ENCODE data around the gene SYT14. TPM values are rescaled to one million over a fixed set of nuclear protein-coding genes. Genes with fewer than 3 reads are reported as not detected.
"Not testable (repeated sequence)": the region's sequence is repeated elsewhere in the genome, so short reads cannot be mapped to it uniquely, and the experiment has no call there.

The SYT14 gene
- total RNA-seq, 2 experiments from 2014 or later: not detected

DNA sequence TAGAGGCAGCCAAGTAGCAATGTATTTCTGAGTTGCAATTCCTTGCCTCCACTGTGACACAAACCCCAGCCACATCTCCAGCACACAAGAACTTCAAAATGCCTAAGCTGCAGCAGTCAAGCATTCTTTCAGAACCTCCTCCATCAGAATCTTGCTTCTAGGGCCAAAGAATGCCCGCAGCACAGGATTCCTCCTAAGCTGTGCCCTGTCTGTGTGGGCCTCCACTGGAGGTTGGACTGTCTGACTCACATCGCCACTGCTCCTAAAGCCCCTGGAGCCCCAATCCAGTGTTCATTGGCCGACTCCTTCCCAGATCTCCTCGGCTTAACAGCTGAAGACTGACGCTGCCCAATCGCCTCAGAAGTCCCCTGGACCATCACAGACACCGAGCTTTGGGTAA is 251.4 kb downstream of the SYT14 start:
- POLR2A ChIA-PET: no interaction called here
- CTCF ChIA-PET: no interaction called here

DNA sequence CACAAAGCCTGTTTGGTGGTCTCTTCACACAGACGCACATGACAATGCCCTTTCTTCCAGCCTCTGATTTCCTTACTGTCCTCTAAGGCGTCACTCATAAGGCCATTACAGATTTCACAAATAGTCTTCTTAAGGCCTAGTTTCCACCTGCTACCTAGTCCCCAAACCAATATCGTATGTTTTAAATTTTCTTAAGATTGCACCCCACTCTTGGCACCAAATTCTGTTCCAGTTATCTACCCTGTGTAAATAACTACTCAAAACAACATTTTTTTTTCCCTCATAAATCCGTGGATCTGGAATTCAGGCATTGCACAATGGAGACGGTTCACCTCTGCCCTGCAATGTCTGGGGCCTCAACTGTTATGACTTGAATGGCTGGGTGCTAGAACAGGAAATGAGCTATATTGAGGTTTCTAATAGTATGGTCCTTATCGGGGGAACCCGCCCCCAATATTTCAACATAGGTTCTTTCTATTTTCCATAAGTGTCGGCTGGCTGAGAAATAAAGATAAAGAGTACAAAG is 257.7 kb downstream of the SYT14 start:
- ChIA-PET POLR2A (no interaction called here), CTCF (no interaction called here)

DNA sequence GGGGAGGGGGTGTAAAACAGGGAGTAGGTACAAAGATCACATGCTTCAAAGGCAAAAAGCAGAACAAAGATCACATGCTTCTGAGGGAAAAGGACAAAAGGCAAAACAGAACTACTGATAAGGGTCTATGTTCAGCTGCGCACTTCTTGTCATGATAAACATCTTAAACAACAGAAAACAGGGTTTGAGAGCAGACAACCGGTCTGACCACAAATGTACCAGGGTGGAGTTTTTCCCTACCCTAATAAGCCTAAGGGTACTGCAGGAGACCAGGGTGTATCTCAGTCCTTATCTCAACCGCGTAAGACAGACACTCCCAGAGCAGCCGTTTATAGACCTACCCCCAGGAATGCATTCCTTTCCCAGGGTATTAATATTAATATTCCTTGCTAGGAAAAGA is 258.2 kb downstream of the SYT14 start:
- POLR2A ChIA-PET, CTCF ChIA-PET: not testable (repeated sequence)

DNA sequence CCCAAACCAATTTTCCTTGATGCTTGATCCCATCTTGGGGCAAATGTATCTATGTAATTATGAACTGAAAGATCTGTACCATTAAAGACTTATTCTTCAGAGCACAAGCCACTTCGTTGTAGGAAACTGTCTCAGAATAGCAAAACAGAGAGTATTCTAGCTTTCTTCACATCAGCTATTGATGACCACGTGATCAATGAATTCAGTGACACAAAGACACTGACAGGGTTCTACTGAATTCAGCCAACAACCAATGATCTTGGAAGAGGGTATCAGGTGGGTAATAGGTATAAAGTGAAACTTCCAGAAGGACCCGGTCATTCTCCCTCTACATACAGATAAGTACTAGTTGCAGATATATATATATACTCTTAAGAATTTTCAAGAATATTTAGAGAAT is 260.8 kb downstream of the SYT14 start:
- CTCF ChIA-PET: no interaction called here
- POLR2A ChIA-PET: no interaction called here

GRCh38 chr1:210200124-210200736 is 262.2 kb downstream of the SYT14 start:
- ChIA-PET CTCF (interaction anchor here (0.9 kb wide), 1 partner anchor 111 kb away, joined by 3 read pairs; no protein-coding TSS in a partner anchor), POLR2A (no interaction called here)

DNA sequence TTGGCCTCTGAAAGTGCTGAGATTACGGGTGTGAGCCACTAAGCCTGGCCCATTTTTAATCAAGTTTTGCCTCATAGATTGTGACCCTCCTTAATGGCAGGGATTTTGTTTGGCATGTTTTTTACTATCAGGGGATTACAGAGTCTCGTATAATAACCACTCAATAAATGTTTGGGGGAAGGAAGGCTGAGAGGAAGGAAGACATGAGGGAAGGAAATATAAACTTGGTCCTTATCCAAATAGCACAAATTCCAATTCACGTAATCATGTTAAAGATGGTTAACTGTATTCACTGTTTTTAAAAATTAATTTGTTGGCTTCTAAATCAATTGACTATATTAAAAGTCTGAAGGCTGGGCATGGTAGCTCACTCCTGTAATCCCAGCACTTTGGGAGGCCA is 263.7 kb downstream of the SYT14 start:
- ChIA-PET POLR2A (no interaction called here), CTCF (no interaction called here)

- ChIA-PET POLR2A (no interaction called here), CTCF (no interaction called here)
These were observed 269.8 kb downstream of the SYT14 start for GRCh38 chr1:210207597-210208450.

GRCh38 chr1:210213335-210213734 is 275.3 kb downstream of the SYT14 start:
- POLR2A ChIA-PET: no interaction called here
- CTCF ChIA-PET: no interaction called here

DNA sequence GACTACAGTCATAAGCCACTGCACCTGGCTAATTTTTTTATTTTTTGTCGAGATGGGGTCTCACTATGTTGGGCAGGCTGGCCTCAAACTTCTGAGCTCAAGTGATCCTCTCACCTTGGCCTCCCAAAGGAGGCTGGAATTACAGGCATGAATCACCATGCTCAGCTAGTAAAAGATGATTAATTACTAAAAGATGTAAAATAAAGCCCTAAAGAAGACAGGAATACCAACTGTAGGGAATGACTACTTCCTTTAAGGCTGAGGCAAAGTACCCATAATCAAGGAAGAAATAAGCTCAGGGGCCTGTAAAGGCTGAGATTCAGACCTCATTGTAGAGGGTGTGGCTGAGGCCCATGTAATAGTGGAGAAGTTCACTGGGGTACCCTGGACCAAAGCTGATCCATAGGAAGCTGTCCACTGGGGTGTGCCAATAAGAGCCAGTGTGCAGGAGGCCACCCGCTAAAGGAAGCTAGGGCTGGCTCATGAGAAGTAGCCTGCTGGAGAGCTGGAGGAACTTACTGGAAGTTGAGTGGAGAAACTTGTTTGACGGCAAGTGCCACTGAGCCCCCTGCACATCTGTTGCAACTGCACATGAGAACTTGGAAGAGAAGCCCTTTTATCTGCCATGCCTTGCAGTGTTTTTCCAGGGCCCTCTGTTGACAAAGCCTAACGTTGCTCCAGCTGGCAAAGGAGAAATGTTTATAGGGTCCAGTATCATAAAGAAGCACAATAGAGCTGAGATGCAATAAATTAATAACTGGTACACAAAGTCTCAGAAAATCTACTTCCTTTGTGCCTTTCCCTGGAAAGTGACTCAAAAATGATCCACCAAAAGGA is 276.8 kb downstream of the SYT14 start:
- POLR2A ChIA-PET: no interaction called here
- CTCF ChIA-PET: no interaction called here

- CTCF ChIA-PET: no interaction called here
- POLR2A ChIA-PET: no interaction called here
These were observed 279.5 kb downstream of the SYT14 start for GRCh38 chr1:210217482-210217881.

DNA sequence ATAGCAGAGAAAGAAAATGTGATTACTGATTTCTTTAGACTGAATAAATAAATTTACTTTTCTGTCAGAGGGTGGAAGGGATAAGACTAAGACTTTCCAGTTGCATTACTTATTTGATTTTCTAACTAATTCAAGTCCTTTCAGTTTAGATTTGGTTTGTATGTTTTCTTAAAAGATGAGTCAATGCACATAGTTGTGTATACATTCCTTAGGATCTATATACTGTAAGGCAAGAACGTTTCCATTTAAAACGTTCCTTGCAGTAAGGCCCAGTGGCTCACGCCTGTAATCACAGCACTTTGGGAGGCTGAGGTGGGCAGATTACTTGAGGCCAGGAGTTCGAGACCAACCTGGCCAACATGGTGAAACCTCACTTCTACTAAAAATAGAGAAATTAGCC is 280.0 kb downstream of the SYT14 start:
- ChIA-PET CTCF (no interaction called here), POLR2A (no interaction called here)

Other genes with a start within 250 kb of the SYT14 start
- 1 to 10 TPM; 1.3 to 1.7 TPM for gene HSD11B1, start 233.4 kb upstream of the SYT14 start, total RNA-seq
- gene TRAF3IP3, start 182.2 kb upstream of the SYT14 start, total RNA-seq: 100 to 1,000 TPM; 196 to 197 TPM
- gene C1orf74, start 153.7 kb upstream of the SYT14 start, total RNA-seq: 1 to 10 TPM; 2.1 to 2.2 TPM
- 1 to 10 TPM in 1 of 2 experiments, under 1 TPM in 1; 0.86 to 1.1 TPM for gene IRF6, start 132.1 kb upstream of the SYT14 start, total RNA-seq
- gene UTP25, start 110.2 kb upstream of the SYT14 start, total RNA-seq: 10 to 100 TPM; 14.8 to 15.3 TPM

Measured in activated CD8-positive, alpha-beta memory T cell treated with anti-CD3 and anti-CD28 coated beads for 36 hours (primary cell).